ENCODE measurements around the gene PLEKHA1.

Gene PLEKHA1

GRCh38 chr10:122374237-122374858, at the start of gene PLEKHA1:
Gene PLEKHA1 (plus strand): TSS chr10:122374708. CDS start chr10:122393201, 18,493 bp downstream.
- peak; percentile 86 to 94 for DNase-seq (ENCODE audit: low read depth in 2 of 2)

GRCh38 chr10:122325235-122325634, 49.3 kb upstream of the PLEKHA1 start:
- no peak for DNase-seq (ENCODE audit: low read depth in 2 of 2)

GRCh38 chr10:122326385-122326784, 48.1 kb upstream of the PLEKHA1 start:
- no peak for DNase-seq (ENCODE audit: low read depth in 2 of 2)

DNA sequence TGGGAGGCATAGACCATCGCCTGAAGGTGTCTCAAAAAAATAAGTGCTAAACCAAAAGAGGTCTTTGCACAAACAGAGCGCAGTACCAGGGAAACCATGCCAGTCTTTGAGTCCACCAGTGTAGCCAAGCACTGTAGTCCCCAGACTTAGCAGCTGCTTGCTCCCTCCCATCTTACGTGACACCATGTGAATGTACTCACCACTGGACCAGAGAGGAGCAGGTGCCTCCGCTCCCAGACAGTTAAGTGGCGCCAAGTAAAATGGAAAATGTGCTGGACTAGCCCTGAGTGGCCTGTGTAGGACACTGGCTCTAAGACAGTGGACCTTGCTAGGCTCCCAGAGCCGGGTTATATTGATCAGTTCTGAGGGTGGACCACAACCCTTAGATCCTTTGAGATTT, 47.7 kb upstream of the PLEKHA1 start:
- no peak for DNase-seq (ENCODE audit: low read depth in 2 of 2)

GRCh38 chr10:122327237-122328206, 47.0 kb upstream of the PLEKHA1 start:
- no peak for DNase-seq (ENCODE audit: low read depth in 2 of 2)

GRCh38 chr10:122328676-122329075, 45.8 kb upstream of the PLEKHA1 start:
- no peak for DNase-seq (ENCODE audit: low read depth in 2 of 2)

- no peak for DNase-seq (ENCODE audit: low read depth in 2 of 2)
These were observed 45.1 kb upstream of the PLEKHA1 start for GRCh38 chr10:122329416-122329815.

GRCh38 chr10:122331100-122331499, 43.4 kb upstream of the PLEKHA1 start:
- no peak for DNase-seq (ENCODE audit: low read depth in 2 of 2)

GRCh38 chr10:122331615-122332446, 42.7 kb upstream of the PLEKHA1 start:
- no peak for DNase-seq (ENCODE audit: low read depth in 2 of 2)

DNA sequence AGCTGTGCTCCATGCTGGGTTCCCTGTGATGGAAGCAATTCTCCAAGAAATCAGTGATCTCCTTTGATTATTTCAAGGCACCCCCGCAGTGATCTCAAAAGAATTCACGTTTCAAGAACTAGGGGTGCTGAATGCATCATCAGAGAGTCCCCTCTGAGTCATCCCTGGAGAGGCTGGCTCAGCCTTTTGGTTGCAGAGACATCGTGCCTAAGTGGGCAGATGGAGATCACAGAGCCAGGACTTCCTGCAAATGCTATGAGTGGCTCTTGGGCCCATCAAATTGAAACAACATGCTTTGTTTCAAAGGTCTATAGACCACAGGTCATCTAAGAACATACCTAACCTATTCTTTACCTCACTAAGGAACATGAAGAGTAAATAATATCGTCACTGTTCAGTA, 41.5 kb upstream of the PLEKHA1 start:
- no peak for DNase-seq (ENCODE audit: low read depth in 2 of 2)

DNA sequence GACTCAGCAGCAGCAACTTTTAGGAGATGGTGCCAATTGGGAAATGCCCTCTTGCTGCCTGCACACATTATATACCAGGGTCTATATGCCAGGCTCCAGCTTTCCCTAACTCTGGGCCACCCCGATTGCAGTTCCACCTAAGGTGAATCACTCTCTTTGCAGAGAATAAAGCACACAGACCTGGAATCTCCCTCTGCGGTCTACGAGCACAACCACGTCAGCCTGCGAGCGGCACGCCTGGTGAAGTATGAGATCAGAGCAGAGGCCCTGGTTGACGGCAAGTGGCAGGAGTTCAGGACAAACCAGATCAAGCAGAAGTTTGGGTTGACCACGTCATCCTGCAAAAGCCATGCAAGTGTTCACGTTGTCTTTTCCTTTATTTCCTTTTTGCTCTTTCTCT, 38.2 kb upstream of the PLEKHA1 start:
- DNase-seq (ENCODE audit: low read depth in 2 of 2) = no peak

- DNase-seq (ENCODE audit: low read depth in 2 of 2) = no peak
These were observed 37.5 kb upstream of the PLEKHA1 start for GRCh38 chr10:122336961-122337360.

DNA sequence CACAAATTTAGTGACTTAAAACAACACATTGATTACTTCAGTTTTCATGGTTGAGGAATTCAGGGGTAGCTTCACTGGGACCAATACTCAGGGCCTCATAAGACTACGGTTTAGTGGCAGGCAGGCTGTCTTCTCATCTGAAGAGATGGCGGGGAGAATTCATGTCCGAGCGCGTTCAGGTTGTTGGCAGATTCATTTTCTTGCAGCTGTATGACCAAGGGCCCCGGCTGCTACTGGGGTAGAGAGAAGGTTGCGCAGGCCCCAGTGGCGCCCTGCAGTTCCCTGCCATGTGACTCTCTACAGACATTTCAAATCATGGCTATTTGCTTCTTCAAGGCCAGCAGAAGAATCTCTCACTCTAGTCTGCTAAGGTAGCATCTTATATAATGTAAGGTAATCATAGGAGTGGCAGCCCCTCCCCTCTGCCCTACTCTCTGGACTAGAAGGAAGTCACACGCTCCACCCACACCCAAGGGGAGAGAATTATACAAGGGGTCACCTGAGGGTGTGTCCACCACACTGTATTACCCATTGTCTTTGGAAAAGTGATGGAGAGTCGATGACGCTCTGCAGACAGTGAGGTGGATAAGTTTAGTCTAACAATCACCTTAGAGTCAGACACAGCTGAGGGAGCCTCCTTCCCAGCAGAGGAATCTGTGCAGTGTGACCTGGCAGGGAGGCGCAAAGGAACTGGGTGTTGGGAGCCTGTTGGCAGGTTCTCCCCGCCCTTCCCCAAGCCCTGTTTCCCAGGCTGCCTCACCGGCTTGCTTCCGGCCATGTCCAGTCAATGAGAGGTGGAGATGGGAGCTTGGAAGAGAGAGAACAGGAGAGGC, 35.7 kb upstream of the PLEKHA1 start:
- DNase-seq (ENCODE audit: low read depth in 2 of 2) = no peak

DNA sequence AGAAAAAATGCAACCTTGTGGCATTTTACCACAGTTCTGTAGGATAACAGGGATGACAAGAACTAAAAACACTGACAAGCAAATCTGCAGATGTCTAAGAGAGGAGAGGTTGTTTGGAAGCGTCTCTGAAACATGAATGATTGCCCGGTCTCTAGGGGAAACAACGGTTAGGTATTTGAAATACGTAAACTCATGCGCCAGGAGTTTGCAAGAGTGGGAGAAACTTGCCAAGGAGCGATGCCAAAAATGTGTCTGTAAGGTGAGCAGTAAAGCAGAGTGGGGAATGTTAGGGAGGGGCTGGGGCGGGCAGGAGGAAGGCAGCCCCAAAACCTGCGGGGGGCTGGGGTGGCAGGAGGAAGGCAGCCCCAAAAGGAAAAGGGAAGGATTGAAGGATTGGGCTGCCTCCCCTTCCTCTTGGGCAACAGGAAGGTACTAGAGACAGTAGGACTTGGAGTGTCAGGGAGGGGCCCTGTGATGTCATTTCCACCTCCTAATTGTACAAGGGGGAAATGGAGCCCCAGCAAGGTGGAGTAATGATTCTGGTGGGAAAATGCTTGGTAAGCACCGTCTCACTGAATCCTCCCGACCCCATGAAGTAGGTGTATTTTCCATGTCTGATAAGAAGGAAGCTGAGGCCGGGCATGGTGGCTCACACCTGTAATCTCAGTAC, 33.2 kb upstream of the PLEKHA1 start:
- no peak for DNase-seq (ENCODE audit: low read depth in 2 of 2)

- peak; percentile 23 to 47 for DNase-seq (ENCODE audit: low read depth in 2 of 2)
These were observed 32.0 kb upstream of the PLEKHA1 start for GRCh38 chr10:122342293-122343134.

DNA sequence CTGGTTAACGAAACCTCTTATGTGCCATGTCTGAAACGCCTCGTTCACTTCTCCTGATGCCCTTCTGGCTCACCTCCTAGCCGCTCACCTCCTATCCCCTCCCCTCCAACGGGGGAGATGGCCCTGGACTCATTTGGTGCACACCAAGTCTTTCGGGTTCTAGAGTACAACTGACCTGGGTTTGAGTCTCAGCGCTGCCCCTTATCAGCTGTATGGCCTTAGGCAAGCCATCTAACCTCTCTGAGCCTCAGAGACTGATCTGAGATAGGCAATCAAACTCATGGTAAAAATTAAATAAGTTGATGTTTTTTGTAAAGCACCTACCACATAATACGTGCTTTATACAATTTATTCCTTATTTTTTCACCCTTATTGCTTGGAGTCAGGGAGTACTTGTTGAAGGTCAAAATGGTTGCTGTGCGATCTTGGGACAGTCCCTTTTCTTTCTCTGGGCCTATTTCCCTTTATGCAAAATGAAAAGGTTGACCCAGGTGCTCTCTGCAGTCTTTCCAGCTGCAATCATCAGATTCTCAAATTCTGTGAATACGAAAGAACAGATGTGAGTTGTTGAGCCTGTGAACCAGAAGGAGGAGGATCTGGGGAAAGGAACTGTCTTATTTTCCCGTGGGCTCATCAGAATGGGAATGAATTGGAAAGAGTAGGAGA, 31.2 kb upstream of the PLEKHA1 start:
- DNase-seq (ENCODE audit: low read depth in 2 of 2) = no peak

GRCh38 chr10:122343936-122344335, 30.6 kb upstream of the PLEKHA1 start:
- DNase-seq (ENCODE audit: low read depth in 2 of 2) = no peak

DNA sequence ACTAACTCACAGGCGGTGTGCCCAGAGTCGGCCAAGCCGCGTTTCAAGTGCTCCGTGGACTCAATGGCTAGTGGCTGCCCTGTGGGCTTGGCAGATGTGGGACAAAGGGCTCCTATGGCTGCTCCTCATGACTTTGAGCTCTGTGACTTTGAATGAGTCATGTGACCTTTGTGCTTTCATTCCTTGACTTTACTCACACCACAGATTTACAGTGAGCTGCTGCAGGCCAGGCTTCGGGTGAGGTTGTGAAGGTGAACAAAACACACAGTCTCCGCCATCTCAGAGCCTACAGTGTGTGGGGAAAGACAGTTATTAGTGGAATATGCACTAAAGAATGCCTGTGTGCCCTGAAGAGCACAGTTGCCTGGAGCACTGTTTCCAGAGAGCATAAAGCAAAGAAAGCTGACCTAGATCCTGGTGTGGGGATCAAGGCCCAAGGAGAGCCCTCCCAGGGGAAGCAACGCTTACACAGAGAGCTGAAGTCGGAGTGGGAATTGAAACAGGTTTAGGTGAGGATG, 29.7 kb upstream of the PLEKHA1 start:
- DNase-seq (ENCODE audit: low read depth in 2 of 2) = no peak
